HG03442 (cell line): ENCODE measurements around the gene PRKD3.

ENCODE experiments used
- ATAC-seq: cut with Tn5 transposase; IDR thresholded peaks from one replicate; pipeline ENCODE4 v1.9.1; 2021; ENCODE audit warnings: mild to moderate bottlenecking, moderate library complexity; ENCODE audit not compliant: unreplicated experiment

Gene PRKD3

DNA sequence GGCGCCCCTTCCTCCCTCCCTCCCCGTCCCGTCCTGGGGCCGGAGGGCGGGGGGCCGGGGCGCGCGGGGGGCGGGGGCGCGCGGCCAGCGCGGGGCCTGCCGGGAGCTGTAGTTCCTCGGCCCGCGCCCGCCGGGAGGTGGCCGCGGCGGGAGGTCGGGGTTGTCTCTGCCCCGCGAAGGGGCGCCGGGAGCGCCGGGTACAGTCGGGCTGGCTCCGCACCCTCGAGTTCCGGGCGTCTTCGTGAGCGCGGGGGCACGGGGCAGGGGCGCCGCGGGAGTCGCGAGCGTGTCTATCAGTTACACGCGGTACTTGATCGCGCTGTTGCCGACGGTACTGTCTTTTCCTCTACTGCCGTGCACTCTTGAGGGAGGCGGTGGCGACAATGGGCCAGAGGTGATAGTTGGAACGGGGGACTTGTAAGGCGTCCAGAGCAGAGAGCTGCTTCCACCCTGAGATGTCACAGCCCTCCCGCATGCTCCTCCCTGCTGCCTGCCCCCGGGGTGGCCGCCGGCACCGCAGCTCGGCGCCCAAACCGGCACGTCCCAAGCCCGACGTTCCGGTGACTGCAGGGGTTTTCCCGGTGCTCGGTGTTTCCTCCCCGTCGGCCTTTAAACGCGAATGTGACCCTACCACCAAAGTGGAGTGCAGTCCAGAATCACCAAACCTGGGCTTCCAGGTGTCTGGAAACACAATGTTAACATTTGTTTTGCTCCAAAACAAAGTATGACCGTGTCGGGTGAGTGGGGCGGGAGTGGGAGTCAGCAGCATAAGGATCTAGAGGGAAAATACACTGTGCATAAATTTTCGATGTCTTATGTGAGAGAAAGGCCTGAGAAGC lies at the start of gene PRKD3:
Gene PRKD3 (minus strand): TSS at position 48 of the 839 bp plus-strand sequence. CDS start 8,309 bp downstream, outside the sequence.
- ATAC-seq: peak; percentile 43

DNA sequence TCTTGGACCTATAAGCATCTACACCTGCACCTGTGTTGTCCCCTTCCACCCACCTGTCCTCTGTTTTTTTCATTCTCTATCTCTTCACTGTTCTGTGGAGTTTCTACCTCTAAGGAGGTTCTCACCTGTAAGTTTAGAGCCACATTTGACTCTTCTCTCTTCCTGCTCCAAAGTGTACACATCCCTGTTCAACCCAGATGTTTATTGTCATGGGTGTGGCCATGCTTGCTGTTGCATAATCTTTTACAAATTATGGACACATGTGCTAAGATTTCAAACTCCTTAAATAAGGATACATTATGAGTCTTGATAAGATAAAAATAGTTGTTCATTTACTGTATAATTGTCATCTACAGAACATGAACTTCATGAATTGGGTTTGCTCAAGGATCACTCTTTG lies 47.4 kb upstream of the PRKD3 start:
- ATAC-seq: no peak

GRCh38 chr2:37370666-37371065 lies 46.0 kb upstream of the PRKD3 start:
- ATAC-seq: no peak

DNA sequence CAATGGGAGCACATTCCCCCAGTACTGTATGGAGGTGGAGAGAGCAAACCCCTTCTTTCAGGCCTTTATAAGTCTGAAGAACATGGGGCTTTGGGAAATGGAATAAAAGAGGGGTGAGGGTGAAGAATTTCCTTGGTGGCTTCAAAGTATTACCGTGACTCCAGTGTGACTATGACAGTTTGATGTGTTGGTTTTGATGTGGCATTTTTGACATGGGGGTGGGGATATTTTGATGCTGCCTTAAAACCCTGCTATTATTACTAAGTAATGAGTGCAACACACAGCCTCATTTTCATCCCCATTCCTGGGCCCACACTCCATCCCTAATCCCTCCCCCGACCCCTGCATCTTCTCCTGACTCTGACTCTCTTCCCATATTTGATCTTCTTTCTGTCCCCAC lies 43.4 kb upstream of the PRKD3 start:
- no peak for ATAC-seq

GRCh38 chr2:37367310-37367709 lies 42.7 kb upstream of the PRKD3 start:
- ATAC-seq: no peak

GRCh38 chr2:37366773-37367172 lies 42.1 kb upstream of the PRKD3 start:
- no peak for ATAC-seq

- peak; percentile 92 for ATAC-seq
Observed at GRCh38 chr2:37365669-37366068, 41.0 kb upstream of the PRKD3 start.

- no peak for ATAC-seq
Observed at GRCh38 chr2:37364351-37364750, 39.7 kb upstream of the PRKD3 start.

DNA sequence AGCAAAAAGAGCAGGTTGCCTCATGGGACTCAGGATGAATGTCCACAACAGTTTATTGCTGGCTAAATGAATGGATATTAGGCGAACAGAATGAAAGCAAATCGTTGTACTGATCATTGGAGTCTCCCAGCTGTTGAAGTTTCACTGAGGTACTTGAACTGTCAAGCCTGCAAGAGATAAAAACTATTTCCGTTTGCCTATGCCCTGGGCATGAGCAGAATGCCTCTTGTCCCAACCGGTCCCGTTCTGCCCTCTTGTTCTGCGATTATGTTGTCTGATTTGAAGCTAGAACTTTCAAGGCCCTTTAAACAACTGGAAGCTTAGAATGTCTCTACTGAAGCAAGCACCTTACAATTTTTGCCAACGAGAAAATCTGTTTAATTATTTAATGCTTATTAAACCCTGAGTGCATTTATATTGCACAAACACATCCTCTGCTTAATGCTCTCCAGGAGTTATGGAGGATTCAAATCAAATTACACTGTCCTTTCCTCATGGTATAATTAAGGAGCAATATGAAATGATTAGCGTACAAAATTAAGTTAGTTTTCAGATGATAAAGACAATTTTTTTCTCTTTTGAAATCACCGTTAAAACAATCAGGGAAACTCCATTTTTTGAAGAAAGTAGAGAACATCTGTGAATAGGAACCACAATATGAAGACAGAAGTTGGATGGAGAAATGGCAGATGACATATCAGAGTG lies 37.5 kb upstream of the PRKD3 start:
- no peak for ATAC-seq

GRCh38 chr2:37361216-37361815 lies 36.7 kb upstream of the PRKD3 start:
- ATAC-seq: no peak

- ATAC-seq: no peak
Observed at GRCh38 chr2:37358466-37358865, 33.8 kb upstream of the PRKD3 start.

DNA sequence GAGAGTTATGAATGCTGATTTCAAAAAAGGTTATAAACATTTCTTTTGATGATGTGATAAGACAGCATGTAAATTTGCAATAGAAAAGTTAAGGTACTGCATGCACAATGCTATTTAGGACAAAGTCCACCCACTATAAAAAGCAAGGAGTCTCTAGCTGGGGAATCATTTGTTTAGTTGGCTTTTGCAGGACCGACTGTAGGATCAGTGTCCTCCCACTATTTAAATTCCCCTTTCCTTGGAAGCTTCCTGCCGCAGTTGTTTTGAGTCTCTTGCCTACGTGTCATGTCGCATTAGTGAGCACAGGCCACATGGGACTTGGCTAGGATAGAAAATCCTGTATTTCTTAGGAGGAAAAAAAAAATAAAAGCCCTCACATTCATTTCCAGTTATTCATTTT lies 32.9 kb upstream of the PRKD3 start:
- ATAC-seq: no peak

DNA sequence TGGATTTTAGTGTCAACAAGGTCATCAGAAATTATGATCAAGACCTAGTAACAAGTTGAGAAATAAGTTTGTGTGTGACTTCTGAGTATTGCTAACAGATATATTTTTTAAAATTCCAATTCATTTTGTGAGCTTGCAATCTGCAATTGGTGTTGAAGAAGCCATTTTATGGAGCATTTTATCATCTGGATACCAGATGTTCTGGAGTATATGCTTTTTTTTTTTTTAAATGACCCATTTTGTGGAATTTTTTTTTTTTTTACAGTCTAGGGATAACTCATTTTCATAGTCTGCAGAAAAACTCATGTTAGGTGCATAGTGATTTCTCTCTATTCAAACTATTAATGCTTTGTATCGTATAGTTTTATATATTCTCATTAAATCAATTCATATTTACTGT lies 32.4 kb upstream of the PRKD3 start:
- no peak for ATAC-seq

- ATAC-seq: no peak
Observed at GRCh38 chr2:37356299-37356698, 31.7 kb upstream of the PRKD3 start.

- ATAC-seq: no peak
Observed at GRCh38 chr2:37355735-37356134, 31.1 kb upstream of the PRKD3 start.

DNA sequence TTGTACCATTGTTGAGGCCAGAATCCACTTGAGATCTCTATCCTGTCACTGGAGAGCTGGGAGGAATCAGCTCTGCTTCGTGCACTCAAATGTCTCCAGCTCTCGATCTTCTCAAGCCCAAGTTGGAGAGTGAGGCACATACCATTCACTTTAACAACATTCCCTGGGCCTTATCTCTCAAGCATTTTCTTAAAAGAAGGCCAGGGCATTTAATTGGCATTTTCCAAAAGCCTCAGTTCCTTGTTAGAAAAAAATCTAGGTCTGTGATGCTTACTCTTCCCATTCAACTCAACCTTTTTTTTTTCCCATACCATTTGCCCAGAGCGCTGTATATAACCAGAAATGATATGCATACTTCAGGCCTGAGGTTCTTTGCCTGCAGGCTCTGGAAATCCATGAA lies 29.9 kb upstream of the PRKD3 start:
- no peak for ATAC-seq

GRCh38 chr2:37350034-37350433 lies 25.4 kb upstream of the PRKD3 start:
- no peak for ATAC-seq

- no peak for ATAC-seq
Observed at GRCh38 chr2:37349231-37349860, 24.7 kb upstream of the PRKD3 start.

DNA sequence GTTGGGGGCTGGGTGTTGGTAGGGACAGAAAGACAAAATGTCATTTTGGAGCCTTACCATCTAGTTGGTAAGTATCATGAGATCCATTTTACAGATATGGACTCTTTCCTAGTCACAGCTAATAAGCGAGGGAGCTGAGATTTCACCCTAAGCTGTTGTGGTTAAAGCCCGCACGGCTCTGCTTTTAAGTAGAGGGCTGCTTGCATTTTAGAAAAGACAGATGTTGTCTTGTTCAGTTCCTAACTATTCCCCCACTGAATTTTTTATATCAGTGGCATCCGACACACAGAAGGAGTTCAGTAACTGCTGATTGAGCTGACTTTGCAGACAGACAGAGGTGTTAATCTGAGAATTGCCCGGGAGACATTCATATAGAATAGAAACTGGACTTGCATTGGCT lies 23.5 kb upstream of the PRKD3 start:
- no peak for ATAC-seq

- no peak for ATAC-seq
Observed at GRCh38 chr2:37344453-37345361, 20.1 kb upstream of the PRKD3 start, which contains the start of gene QPCT. Gene QPCT (plus strand): TSS chr2:37344630. CDS start chr2:37344732, 102 bp downstream.
